ENCODE data around the gene CYSLTR2.

The CYSLTR2 gene

GRCh38 chr13:48653472-48653939, at the start of gene CYSLTR2:
Gene CYSLTR2 (plus strand): TSS chr13:48653929. CDS start chr13:48706818, 52,889 bp downstream.
- TF ChIP-seq CTCF (IDR thresholded peaks at IDR 0.05; ENCODE audit: control insufficient read depth, extremely low read depth, insufficient read depth), result no peak
- no peak within 1 kb of the TSS for H3K4me3 ChIP-seq (ENCODE audit: low read depth, low read length)
- no peak for DNase-seq (ENCODE audit: low read depth)

- DNase-seq (ENCODE audit: low read depth), result no peak
- TF ChIP-seq CTCF (IDR thresholded peaks at IDR 0.05; ENCODE audit: control insufficient read depth, extremely low read depth, insufficient read depth), result no peak
- no peak overlapping the region for H3K4me3 ChIP-seq (ENCODE audit: low read depth, low read length)
Observed at GRCh38 chr13:48615049-48615448, 38.7 kb upstream of the CYSLTR2 start.

GRCh38 chr13:48618937-48619336, 34.8 kb upstream of the CYSLTR2 start:
- TF ChIP-seq CTCF (IDR thresholded peaks at IDR 0.05; ENCODE audit: control insufficient read depth, extremely low read depth, insufficient read depth), result no peak
- DNase-seq (ENCODE audit: low read depth), result no peak
- no peak overlapping the region for H3K4me3 ChIP-seq (ENCODE audit: low read depth, low read length)

GRCh38 chr13:48621056-48621455, 32.7 kb upstream of the CYSLTR2 start:
- no peak for DNase-seq (ENCODE audit: low read depth)
- TF ChIP-seq CTCF (IDR thresholded peaks at IDR 0.05; ENCODE audit: control insufficient read depth, extremely low read depth, insufficient read depth), result no peak
- no peak overlapping the region for H3K4me3 ChIP-seq (ENCODE audit: low read depth, low read length)

- DNase-seq (ENCODE audit: low read depth), result no peak
- no peak for TF ChIP-seq CTCF (IDR thresholded peaks at IDR 0.05; ENCODE audit: control insufficient read depth, extremely low read depth, insufficient read depth)
- H3K4me3 ChIP-seq (ENCODE audit: low read depth, low read length), result no peak overlapping the region
Observed at GRCh38 chr13:48624016-48624415, 29.7 kb upstream of the CYSLTR2 start.

- DNase-seq (ENCODE audit: low read depth), result no peak
- TF ChIP-seq CTCF (IDR thresholded peaks at IDR 0.05; ENCODE audit: control insufficient read depth, extremely low read depth, insufficient read depth), result no peak
- no peak overlapping the region for H3K4me3 ChIP-seq (ENCODE audit: low read depth, low read length)
Observed at GRCh38 chr13:48624858-48625257, 28.9 kb upstream of the CYSLTR2 start.

GRCh38 chr13:48625413-48626076, 28.2 kb upstream of the CYSLTR2 start:
- DNase-seq (ENCODE audit: low read depth), result no peak
- TF ChIP-seq CTCF (IDR thresholded peaks at IDR 0.05; ENCODE audit: control insufficient read depth, extremely low read depth, insufficient read depth), result no peak
- no peak overlapping the region for H3K4me3 ChIP-seq (ENCODE audit: low read depth, low read length)
